Tibial artery (tissue), 4 donors: ENCODE results near the gene CPEB3.

ENCODE experiments used
- DNase-seq, 2 donors: peaks; one replicate each; pipeline ENCODE4 v3.0.0-alpha.2; 2019
- H3K27ac ChIP-seq, 2 donors: fragments of 200-600 bp; sonication (generic) in 1 of 2; 1 replicate in 1 of 2; 2 replicates in 1 of 2; pipeline ENCODE4 v1.5.1; 2018 to 2019; ENCODE audit warnings: mild to moderate bottlenecking in 1 of 2
- H3K27me3 ChIP-seq, 2 donors: fragments of 200-600 bp; sonication (generic) in 1 of 2; one replicate each; pipeline versions ENCODE4 v1.5.1 to v1.6.0; 2016 to 2019
- H3K36me3 ChIP-seq, 3 donors: fragments of 200-600 bp; sonication (generic) in 2 of 3; one replicate each; pipeline ENCODE4 v1.5.1; 2016 to 2019; ENCODE audit warnings: mild to moderate bottlenecking in 2 of 3
- H3K4me1 ChIP-seq, 4 donors: fragments of 200-600 bp; sonication (generic) in 2 of 4; 1 replicate in 3 of 4; 2 replicates in 1 of 4; pipeline ENCODE4 v1.5.1; 2016 to 2019
- H3K4me3 ChIP-seq, 2 donors: fragments of 200-600 bp; sonication (generic) in 1 of 2; 1 replicate in 1 of 2; 2 replicates in 1 of 2; pipeline ENCODE4 v1.5.1; 2018 to 2019; ENCODE audit warnings: mild to moderate bottlenecking in 2 of 2
- H3K9me3 ChIP-seq, 3 donors: fragments of 200-600 bp; sonication (generic) in 1 of 3; one replicate each; pipeline ENCODE4 v1.5.1; 2016 to 2019
- CTCF ChIP-seq, 2 experiments: fragments of 200-600 bp in 1 of 2; fragments of 450-650 bp in 1 of 2; IDR thresholded peaks; one replicate each; pipeline ENCODE4 v1.5.1; 2017 to 2019; ENCODE audit warnings: antibody characterized with exemption in 2 of 2, mild to moderate bottlenecking in 1 of 2, moderate library complexity in 1 of 2
- intact Hi-C: fragments of 100-400 bp; cut with DNase I; formaldehyde crosslinking; loops from one replicate; pipeline ENCODE4 v1.15.0; 2023; ENCODE audit warnings: low total_unique reads

Gene CPEB3

GRCh38 chr10:92102601-92103213 is 188.2 kb downstream of the CPEB3 start:
- Histone ChIP-seq H3K9me3 (no peaks in the 10 kb centered on the region), H3K27me3 (no peaks in the 10 kb centered on the region), H3K4me3 (no peak overlapping the region), H3K36me3 (no peaks in the 10 kb centered on the region), H3K4me1 (peaks cover 0 to 39% (median 20%) of the 10 kb centered on the region in 4 donors), H3K27ac (no peak overlapping the region)
- no peak for DNase-seq
- intact Hi-C loops = no loop called here
- TF ChIP-seq CTCF (IDR thresholded peaks at IDR 0.05) = no peak

- no peak for TF ChIP-seq CTCF (IDR thresholded peaks at IDR 0.05)
- Histone ChIP-seq H3K4me1 (no peaks in the 10 kb centered on the region), H3K9me3 (no peaks in the 10 kb centered on the region), H3K36me3 (no peaks in the 10 kb centered on the region), H3K27ac (no peak overlapping the region), H3K4me3 (no peak overlapping the region), H3K27me3 (no peaks in the 10 kb centered on the region)
- intact Hi-C loops = no loop called here
- DNase-seq = no peak
Observed at GRCh38 chr10:92094960-92095359, 195.9 kb downstream of the CPEB3 start.

DNA sequence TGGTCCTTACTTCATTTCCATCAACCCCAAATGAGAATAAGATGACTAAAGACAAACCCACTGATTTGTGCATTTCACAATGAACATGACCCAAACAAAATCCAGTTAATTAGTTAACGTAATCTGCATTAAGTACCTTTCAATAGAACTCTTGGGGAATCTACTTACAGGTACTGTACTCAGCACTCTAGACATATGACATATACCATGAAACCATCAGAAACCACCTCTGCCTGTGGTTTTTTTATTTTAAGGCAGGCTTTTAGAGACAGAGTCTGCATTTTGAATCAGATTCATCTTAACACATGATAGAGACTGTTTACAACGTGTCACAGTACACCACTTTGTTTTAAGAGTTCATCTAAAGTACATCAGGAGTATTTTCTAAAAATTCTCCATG is 198.9 kb downstream of the CPEB3 start:
- Histone ChIP-seq H3K27ac (no peak overlapping the region), H3K36me3 (no peaks in the 10 kb centered on the region), H3K27me3 (no peaks in the 10 kb centered on the region), H3K4me1 (peaks cover 0 to 6% (median 1%) of the 10 kb centered on the region in 4 donors), H3K4me3 (no peak overlapping the region), H3K9me3 (no peaks in the 10 kb centered on the region)
- DNase-seq = no peak
- TF ChIP-seq CTCF (IDR thresholded peaks at IDR 0.05) = no peak
- intact Hi-C loops = no loop called here

- no peaks in the 10 kb centered on the region for H3K27me3 ChIP-seq
- H3K4me3 ChIP-seq = no peak overlapping the region
- H3K4me1 ChIP-seq = peaks cover 0 to 12% (median 1%) of the 10 kb centered on the region in 4 donors
- peak; percentile 78 to 87 for TF ChIP-seq CTCF (IDR thresholded peaks at IDR 0.05)
- no peaks in the 10 kb centered on the region for H3K36me3 ChIP-seq
- intact Hi-C loops = loop anchor here (2.0 to 5.0 kb wide), 2 partner anchors 204 to 349 kb away; partner anchors contain the start of genes CPEB3 and MARCHF5
- H3K27ac ChIP-seq = no peak overlapping the region
- H3K9me3 ChIP-seq = no peaks in the 10 kb centered on the region
- DNase-seq = peak; percentile 72 to 73
Observed at GRCh38 chr10:92087750-92088395, 203.0 kb downstream of the CPEB3 start.

- intact Hi-C loops = no loop called here
- Histone ChIP-seq H3K27me3 (no peaks in the 10 kb centered on the region), H3K4me3 (no peak overlapping the region), H3K9me3 (no peaks in the 10 kb centered on the region), H3K27ac (no peak overlapping the region), H3K36me3 (peaks cover 13 to 26% (median 21%) of the 10 kb centered on the region in 3 donors), H3K4me1 (peaks cover 0 to 11% (median 1%) of the 10 kb centered on the region in 4 donors)
- TF ChIP-seq CTCF (IDR thresholded peaks at IDR 0.05) = no peak
- no peak for DNase-seq
Observed at GRCh38 chr10:92082583-92083280, 208.1 kb downstream of the CPEB3 start.
